NCI-H1048 (cell line): ENCODE results near the gene KLHL30.
"Not testable (repeated sequence)": the region's sequence is repeated elsewhere in the genome, so short reads cannot be mapped to it uniquely, and the experiment has no call there.

Source experiments
- DNase-seq: peaks from one replicate; lab custom pipeline; 2025; lab: John Stamatoyannopoulos, UW

Gene KLHL30

GRCh38 chr2:238163481-238164198 is 25.2 kb downstream of the KLHL30 start:
- DNase-seq = no peak

GRCh38 chr2:238164906-238165287 is 26.4 kb downstream of the KLHL30 start:
- DNase-seq = no peak

GRCh38 chr2:238165288-238165921 is 26.9 kb downstream of the KLHL30 start:
- no peak for DNase-seq

GRCh38 chr2:238166391-238167343 is 28.2 kb downstream of the KLHL30 start:
- DNase-seq = no peak

- DNase-seq = no peak
Observed at GRCh38 chr2:238167344-238167715, 28.9 kb downstream of the KLHL30 start.

- no peak for DNase-seq
Observed at GRCh38 chr2:238167761-238168160, 29.3 kb downstream of the KLHL30 start.

- DNase-seq = no peak
Observed at GRCh38 chr2:238168196-238169047, 30.0 kb downstream of the KLHL30 start.

GRCh38 chr2:238169048-238169707 is 30.7 kb downstream of the KLHL30 start:
- no peak for DNase-seq

- no peak for DNase-seq
Observed at GRCh38 chr2:238169708-238170251, 31.3 kb downstream of the KLHL30 start.

GRCh38 chr2:238170386-238171071 is 32.1 kb downstream of the KLHL30 start:
- no peak for DNase-seq

GRCh38 chr2:238171072-238171431 is 32.6 kb downstream of the KLHL30 start:
- DNase-seq = not testable (repeated sequence)

- no peak for DNase-seq
Observed at GRCh38 chr2:238171575-238172187, 33.2 kb downstream of the KLHL30 start.

- no peak for DNase-seq
Observed at GRCh38 chr2:238172439-238172838, 34.0 kb downstream of the KLHL30 start.

- DNase-seq = no peak
Observed at GRCh38 chr2:238173692-238174091, 35.2 kb downstream of the KLHL30 start.

GRCh38 chr2:238174291-238174690 is 35.8 kb downstream of the KLHL30 start:
- no peak for DNase-seq

GRCh38 chr2:238174701-238175100 is 36.2 kb downstream of the KLHL30 start:
- DNase-seq = no peak

- no peak for DNase-seq
Observed at GRCh38 chr2:238176613-238177012, 38.1 kb downstream of the KLHL30 start.

GRCh38 chr2:238180554-238180953 is 42.1 kb downstream of the KLHL30 start:
- DNase-seq = no peak

GRCh38 chr2:238182362-238182761 is 43.9 kb downstream of the KLHL30 start:
- DNase-seq = no peak

- DNase-seq = no peak
Observed at GRCh38 chr2:238183821-238184220, 45.4 kb downstream of the KLHL30 start.
